K562 (cell line): ENCODE data around the gene KRTAP27-1.

ENCODE experiments used
- ELF1 ChIP-seq: fragments of 200-800 bp; sonication (Bioruptor generic); IDR thresholded peaks from 2 replicates; pipeline ENCODE4 v1.6.1; 2016; ENCODE audit warnings: missing genetic modification characterization, missing compliant biosample characterization
- POLR3G ChIP-seq: IDR thresholded peaks from 2 replicates; pipeline ENCODE4 v1.6.1; 2011; ENCODE audit not compliant: insufficient read length, insufficient replicate concordance; ENCODE audit errors: extremely low read depth
- SMARCB1 ChIP-seq: IDR thresholded peaks from 2 replicates; pipeline ENCODE4 v1.6.1; 2011; ENCODE audit warnings: improper control_type of control experiment, low read depth; ENCODE audit not compliant: insufficient read length
- SREBF2 ChIP-seq: sonication (generic); formaldehyde crosslinking; IDR thresholded peaks from 2 replicates; pipeline ENCODE4 v1.4.0; 2020; ENCODE audit warnings: mild to moderate bottlenecking, missing genetic modification reagents
- ZNF24 ChIP-seq: fragments of 450-650 bp; IDR thresholded peaks from 2 replicates; pipeline ENCODE4 v1.6.1; 2016
- ZNF280A ChIP-seq: fragments of 450-650 bp; IDR thresholded peaks from 2 replicates; pipeline ENCODE4 v1.6.1; 2018; ENCODE audit warnings: mild to moderate bottlenecking, low read depth; ENCODE audit not compliant: partially characterized antibody

DNA sequence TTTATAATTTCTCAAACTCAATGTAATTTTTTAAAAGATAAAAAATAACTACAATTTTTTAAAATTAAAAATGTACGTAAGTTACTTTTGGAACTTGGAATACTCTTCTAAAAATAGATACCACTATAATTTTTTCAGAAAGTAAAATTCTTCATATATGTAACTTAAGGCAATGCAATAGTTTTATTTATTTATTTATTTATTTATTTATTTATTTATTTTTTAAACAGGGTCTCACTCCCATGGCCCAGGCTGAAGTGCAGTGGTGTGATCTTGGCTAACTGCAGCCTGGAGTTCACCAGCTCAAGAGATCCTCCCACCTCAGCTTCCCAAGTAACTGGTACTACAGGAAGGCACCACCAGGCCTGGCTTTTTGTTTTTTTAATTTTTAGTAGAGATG is 14.0 kb upstream of the KRTAP27-1 start:
- TF ChIP-seq ELF1 (tag) (no peak), POLR3G (no peak), SREBF2 (no peak), SMARCB1 (no peak), ZNF280A (no peak), ZNF24 (no peak)
